LNCAP (cell line): ENCODE measurements around the gene IFI35.

ENCODE experiments used
- TF ChIP-seq, protein P1 (sequence below): fragments of 450-650 bp; IDR thresholded peaks from 2 replicates; pipeline ENCODE4 v1.5.1; 2017; ENCODE audit warnings: mild to moderate bottlenecking

IFI35 gene

GRCh38 chr17:43033948-43034881, 27.6 kb downstream of the IFI35 start:
- TF ChIP-seq, protein P1, sequence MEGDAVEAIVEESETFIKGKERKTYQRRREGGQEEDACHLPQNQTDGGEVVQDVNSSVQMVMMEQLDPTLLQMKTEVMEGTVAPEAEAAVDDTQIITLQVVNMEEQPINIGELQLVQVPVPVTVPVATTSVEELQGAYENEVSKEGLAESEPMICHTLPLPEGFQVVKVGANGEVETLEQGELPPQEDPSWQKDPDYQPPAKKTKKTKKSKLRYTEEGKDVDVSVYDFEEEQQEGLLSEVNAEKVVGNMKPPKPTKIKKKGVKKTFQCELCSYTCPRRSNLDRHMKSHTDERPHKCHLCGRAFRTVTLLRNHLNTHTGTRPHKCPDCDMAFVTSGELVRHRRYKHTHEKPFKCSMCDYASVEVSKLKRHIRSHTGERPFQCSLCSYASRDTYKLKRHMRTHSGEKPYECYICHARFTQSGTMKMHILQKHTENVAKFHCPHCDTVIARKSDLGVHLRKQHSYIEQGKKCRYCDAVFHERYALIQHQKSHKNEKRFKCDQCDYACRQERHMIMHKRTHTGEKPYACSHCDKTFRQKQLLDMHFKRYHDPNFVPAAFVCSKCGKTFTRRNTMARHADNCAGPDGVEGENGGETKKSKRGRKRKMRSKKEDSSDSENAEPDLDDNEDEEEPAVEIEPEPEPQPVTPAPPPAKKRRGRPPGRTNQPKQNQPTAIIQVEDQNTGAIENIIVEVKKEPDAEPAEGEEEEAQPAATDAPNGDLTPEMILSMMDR, result no peak

DNA sequence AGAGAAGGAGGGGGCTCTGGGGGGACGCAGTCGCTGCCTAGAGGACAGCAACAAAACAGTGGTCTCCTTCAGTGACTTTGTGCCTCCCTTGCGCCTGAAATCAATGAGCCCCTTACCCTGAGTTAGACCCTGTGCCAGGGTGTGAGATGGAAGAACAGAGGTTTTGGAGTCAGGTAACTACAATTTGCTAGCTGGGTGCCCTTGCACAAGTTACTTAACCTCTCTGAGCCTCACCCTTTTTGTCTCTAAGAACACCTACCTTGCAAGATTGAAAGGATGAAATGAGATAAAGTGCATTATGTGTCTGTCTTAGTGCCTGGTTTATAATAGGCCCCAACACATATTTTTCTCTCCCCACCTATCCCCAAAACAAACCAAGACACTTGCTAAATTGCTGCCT, 28.3 kb downstream of the IFI35 start:
- TF ChIP-seq, protein P1, result no peak

DNA sequence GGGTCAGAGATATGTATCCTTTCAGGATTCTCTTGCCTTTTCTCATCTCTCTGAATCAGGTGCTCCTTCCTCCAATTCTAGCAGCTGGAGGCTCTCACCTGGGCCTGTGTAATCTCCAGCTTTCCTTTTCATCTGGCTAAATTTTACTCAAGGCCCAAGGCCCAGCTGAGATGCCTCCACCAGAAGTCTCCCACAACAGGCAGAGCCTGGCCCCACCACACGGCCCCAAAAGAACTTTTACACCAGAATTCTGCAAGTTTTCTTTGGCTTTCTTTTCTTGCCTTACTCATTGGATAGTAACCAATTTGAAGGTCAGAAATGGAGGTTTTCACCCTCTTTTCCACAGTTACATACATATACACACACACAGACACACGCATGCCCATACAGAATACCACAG, 33.1 kb downstream of the IFI35 start:
- TF ChIP-seq, protein P1, result no peak

- TF ChIP-seq, protein P1, result no peak
These were observed 34.1 kb downstream of the IFI35 start for GRCh38 chr17:43040655-43041054.

DNA sequence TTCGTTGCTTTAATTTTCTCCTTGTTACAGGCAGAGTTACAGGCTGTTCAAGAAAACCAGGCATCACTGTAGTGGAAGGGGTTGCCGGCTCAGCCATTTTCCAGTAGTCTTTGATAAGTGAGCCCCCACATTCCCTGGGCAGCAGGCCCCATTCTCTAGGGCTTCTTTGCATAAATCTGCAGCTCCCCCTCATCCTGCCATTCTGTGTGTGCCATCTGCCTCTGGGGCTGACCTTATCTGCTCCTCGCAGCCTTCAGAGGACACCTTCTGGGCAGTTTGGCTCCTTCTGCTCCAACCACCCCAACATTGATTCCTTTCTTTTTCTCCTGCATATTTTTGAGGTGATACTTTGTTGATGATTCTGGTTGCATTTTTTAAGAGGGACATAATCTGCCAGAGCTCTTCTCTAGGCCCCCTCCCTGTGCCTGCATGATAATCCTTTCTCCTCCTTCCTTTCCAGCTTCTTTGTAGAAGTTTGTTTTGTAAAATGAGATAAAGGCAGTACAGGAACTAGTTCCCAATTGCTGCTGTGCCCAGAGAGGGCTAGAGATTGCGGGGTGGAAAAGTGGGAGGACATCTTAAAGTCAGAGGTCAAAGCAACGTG, 35.5 kb downstream of the IFI35 start:
- TF ChIP-seq, protein P1, result no peak

DNA sequence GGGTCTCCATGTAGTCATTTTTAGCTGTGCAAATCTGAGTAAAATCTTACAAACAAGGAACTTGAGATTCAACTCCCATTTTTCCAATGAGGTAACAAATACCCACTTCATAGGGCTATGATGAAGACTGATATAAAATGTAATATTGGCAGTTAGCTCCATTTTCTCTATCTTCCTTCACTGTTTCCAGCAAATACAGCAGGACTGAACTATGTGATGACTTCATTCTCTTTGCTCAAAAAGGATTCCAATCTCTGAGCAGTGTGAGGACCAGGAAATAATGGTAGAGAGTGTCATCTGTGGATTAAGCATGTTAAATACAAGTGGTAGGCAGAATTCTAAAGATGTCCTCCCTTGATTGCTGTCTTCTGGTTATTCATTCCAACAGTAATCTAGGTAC, 36.7 kb downstream of the IFI35 start:
- TF ChIP-seq, protein P1, result no peak

GRCh38 chr17:43044024-43044423, 37.4 kb downstream of the IFI35 start:
- TF ChIP-seq, protein P1, result no peak
